Keratinocyte (primary cell): ENCODE data around the gene DLL3. TPM values are rescaled to one million over a fixed set of nuclear protein-coding genes. Genes with fewer than 3 reads are reported as not detected.

Source experiments
- DNase-seq: peaks from one replicate; pipeline ENCODE4 v3.0.0-alpha.2; 2011; ENCODE audit warnings: low read depth, missing footprints, low spot score
- FAIRE-seq: peaks from 2 replicates; lab custom pipeline; 2011; peaks lifted over from hg19 to GRCh38; lab: Jason Lieb, UNC
- H2AFZ ChIP-seq: 2 replicates; pipeline ENCODE4 v1.6.0; 2012; ENCODE audit warnings: low read length, control low read depth, inconsistent platforms; ENCODE audit not compliant: control insufficient read depth
- H3K27ac ChIP-seq: 2 replicates; pipeline ENCODE4 v1.5.1; 2011; ENCODE audit warnings: low read length; ENCODE audit not compliant: control insufficient read depth, insufficient read depth
- H3K27me3 ChIP-seq: 3 replicates; pipeline ENCODE4 v1.6.0; 2011; ENCODE audit warnings: low read length; ENCODE audit not compliant: control insufficient read depth, insufficient read depth; ENCODE audit errors: extremely low read depth
- H3K36me3 ChIP-seq, 2 experiments: 2 replicates in 1 of 2; 3 replicates in 1 of 2; pipeline ENCODE4 v1.5.1; 2011; ENCODE audit warnings: low read length in 2 of 2, mild to moderate bottlenecking in 1 of 2; ENCODE audit not compliant: control insufficient read depth in 2 of 2, insufficient read depth in 2 of 2; ENCODE audit errors: extremely low read depth in 1 of 2
- H3K4me1 ChIP-seq: 3 replicates; pipeline ENCODE4 v1.5.1; 2011; ENCODE audit warnings: low read length; ENCODE audit not compliant: control insufficient read depth, insufficient read depth; ENCODE audit errors: extremely low read depth
- H3K4me2 ChIP-seq: 3 replicates; pipeline ENCODE4 v1.6.0; 2011; ENCODE audit warnings: low read depth, low read length; ENCODE audit not compliant: control insufficient read depth, insufficient read depth; ENCODE audit errors: extremely low read depth
- H3K4me3 ChIP-seq, 3 experiments: fragments of 200-600 bp in 1 of 3; sonication (generic) in 1 of 3; 2 replicates in 2 of 3; 3 replicates in 1 of 3; pipeline ENCODE4 v1.5.1; 2011 to 2016; ENCODE audit warnings: low read length in 3 of 3, mild to moderate bottlenecking in 3 of 3, control low read depth in 2 of 3, inconsistent platforms in 1 of 3, low read depth in 1 of 3, mixed read lengths in 1 of 3, mixed run types in 1 of 3, moderate library complexity in 1 of 3; ENCODE audit not compliant: control insufficient read depth in 2 of 3, insufficient read depth in 2 of 3; ENCODE audit errors: extremely low read depth in 1 of 3
- H3K79me2 ChIP-seq: 2 replicates; pipeline ENCODE4 v1.6.0; 2012; ENCODE audit warnings: low read length; ENCODE audit not compliant: control insufficient read depth, insufficient read depth
- H3K9ac ChIP-seq: 3 replicates; pipeline ENCODE4 v1.6.0; 2011; ENCODE audit warnings: low read length; ENCODE audit not compliant: control insufficient read depth, insufficient read depth; ENCODE audit errors: extremely low read depth
- H3K9me1 ChIP-seq: 3 replicates; pipeline ENCODE4 v1.6.0; 2011; ENCODE audit warnings: low read length; ENCODE audit not compliant: control insufficient read depth, insufficient read depth; ENCODE audit errors: extremely low read depth
- H3K9me3 ChIP-seq: 2 replicates; pipeline ENCODE4 v1.5.1; 2012; ENCODE audit warnings: low read depth, low read length; ENCODE audit not compliant: control insufficient read depth
- H4K20me1 ChIP-seq: 3 replicates; pipeline ENCODE4 v1.6.0; 2011; ENCODE audit warnings: low read length; ENCODE audit not compliant: control insufficient read depth, insufficient read depth; ENCODE audit errors: extremely low read depth
- EZH2 ChIP-seq: IDR thresholded peaks from one replicate; pipeline ENCODE4 v1.6.1; 2012; ENCODE audit warnings: inconsistent platforms, mild to moderate bottlenecking, low read length, moderate library complexity
- dilution Hi-C: fragments of 300-500 bp; cut with MboI; formaldehyde crosslinking; loops from one replicate; pipeline ENCODE4 v1.7.0; 2020; ENCODE audit warnings: low sequenced_read_pairs; ENCODE audit not compliant: extremely low pct_ligation_motif_present
- polyA plus RNA-seq, 5 experiments: library from polyadenylated mRNA; depleted of rRNA in 3 of 5; stranded (reverse) in 3 of 5; stranded (forward) in 1 of 5; unstranded in 1 of 5; fragments of >200 nt; gene quantifications; 1 replicate in 1 of 5; 2 replicates in 3 of 5; 3 replicates in 1 of 5; pipeline versions ENCODE4 v1.2.1 to v1.2.3, GENCODE V29; 2011 to 2012; ENCODE audit warnings: missing spikeins in 2 of 5, low read depth in 1 of 5, low replicate concordance in 1 of 5
- TF ChIP-seq, protein P1 (sequence below), 3 experiments: IDR thresholded peaks in 1 of 3; conservative IDR thresholded peaks in 1 of 3; optimal IDR thresholded peaks in 1 of 3; 2 replicates in 2 of 3; 3 replicates in 1 of 3; pipeline versions ENCODE3 to v1.5.1; 2011; ENCODE audit warnings: low read length in 3 of 3, mild to moderate bottlenecking in 3 of 3, moderate library complexity in 2 of 3, control low read depth in 1 of 3, inconsistent platforms in 1 of 3; ENCODE audit not compliant: insufficient read depth in 2 of 3; ENCODE audit errors: extremely low read depth in 1 of 3

DLL3 gene
- polyA plus RNA-seq, 1 donor (not counting 4 experiments of a cell fraction or from before 2014, with no cell fraction given), result 0.89 TPM

DNA sequence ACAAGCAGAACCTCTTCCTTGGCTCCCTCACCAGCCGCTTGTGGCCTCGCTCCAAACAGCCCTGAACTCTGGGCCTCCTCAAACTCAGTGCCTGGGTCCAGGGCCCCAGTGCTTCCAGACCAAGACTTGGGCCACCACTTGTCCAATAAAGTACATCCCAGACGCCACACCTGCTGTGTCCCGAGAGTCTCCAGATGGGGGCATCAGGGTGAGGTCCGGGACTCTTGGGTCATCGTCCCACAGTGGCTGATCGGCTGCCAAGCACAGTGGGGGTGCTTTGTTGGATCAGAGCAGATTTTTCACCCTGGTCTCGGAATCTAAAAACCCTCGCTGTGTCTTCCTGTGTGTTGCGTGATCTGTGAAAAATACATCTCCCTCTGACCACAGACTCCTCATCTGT, 9.0 kb upstream of the DLL3 start:
- H4K20me1 ChIP-seq, result peaks cover 3% of the 10 kb centered on the region
- no peaks in the 10 kb centered on the region for H3K9me3 ChIP-seq
- peaks cover 5% of the 10 kb centered on the region for H3K4me1 ChIP-seq
- no peak for DNase-seq
- H2AFZ ChIP-seq, result no peak overlapping the region
- dilution Hi-C loops, result no loop called here
- no peaks in the 10 kb centered on the region for H3K9me1 ChIP-seq
- no peak overlapping the region for H3K27ac ChIP-seq
- TF ChIP-seq EZH2, result no peak
- TF ChIP-seq, protein P1, sequence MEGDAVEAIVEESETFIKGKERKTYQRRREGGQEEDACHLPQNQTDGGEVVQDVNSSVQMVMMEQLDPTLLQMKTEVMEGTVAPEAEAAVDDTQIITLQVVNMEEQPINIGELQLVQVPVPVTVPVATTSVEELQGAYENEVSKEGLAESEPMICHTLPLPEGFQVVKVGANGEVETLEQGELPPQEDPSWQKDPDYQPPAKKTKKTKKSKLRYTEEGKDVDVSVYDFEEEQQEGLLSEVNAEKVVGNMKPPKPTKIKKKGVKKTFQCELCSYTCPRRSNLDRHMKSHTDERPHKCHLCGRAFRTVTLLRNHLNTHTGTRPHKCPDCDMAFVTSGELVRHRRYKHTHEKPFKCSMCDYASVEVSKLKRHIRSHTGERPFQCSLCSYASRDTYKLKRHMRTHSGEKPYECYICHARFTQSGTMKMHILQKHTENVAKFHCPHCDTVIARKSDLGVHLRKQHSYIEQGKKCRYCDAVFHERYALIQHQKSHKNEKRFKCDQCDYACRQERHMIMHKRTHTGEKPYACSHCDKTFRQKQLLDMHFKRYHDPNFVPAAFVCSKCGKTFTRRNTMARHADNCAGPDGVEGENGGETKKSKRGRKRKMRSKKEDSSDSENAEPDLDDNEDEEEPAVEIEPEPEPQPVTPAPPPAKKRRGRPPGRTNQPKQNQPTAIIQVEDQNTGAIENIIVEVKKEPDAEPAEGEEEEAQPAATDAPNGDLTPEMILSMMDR (optimal IDR thresholded peaks at IDR 0.05 in 1 of 3, IDR thresholded peaks at IDR 0.05 in 1 of 3, conservative IDR thresholded peaks at IDR 0.05 in 1 of 3; ENCODE audit: extremely low read depth in 1 of 3, insufficient read depth in 2 of 3, low read length in 3 of 3), result no peak
- H3K36me3 ChIP-seq, result peaks cover 33 to 48% of the 10 kb centered on the region in 2 experiments
- H3K4me2 ChIP-seq, result no peak overlapping the region
- H3K9ac ChIP-seq, result no peak overlapping the region
- H3K79me2 ChIP-seq, result peaks cover 10% of the 10 kb centered on the region
- no peaks in the 10 kb centered on the region for H3K27me3 ChIP-seq
- no peak overlapping the region for H3K4me3 ChIP-seq
- FAIRE-seq, result no peak

DNA sequence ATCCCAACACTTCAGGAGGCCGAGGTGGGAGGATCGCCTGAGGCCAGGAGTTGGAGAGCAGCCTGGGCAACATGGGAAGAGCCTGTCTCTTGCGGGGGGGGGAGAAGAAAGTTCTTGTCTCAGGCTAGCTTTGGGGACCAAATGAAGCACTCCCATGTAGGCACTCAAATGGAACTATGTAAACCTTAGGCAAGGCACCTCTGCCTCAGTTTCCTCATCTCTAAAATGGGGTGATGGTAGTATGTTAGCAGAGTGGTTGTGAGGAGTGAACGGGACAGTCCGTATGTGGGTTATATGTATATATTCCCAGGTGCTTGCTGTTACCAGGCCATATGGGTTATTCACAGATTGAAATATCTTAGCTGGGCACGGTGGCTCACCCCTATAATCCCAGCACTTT, 6.5 kb upstream of the DLL3 start:
- Histone ChIP-seq H3K9me3 (no peaks in the 10 kb centered on the region), H3K4me3 (no peak overlapping the region), H3K36me3 (peaks cover 19 to 29% of the 10 kb centered on the region in 2 experiments), H3K9ac (no peak overlapping the region), H3K4me1 (peaks cover 5% of the 10 kb centered on the region), H4K20me1 (no peaks in the 10 kb centered on the region), H3K4me2 (no peak overlapping the region), H3K27ac (no peak overlapping the region), H3K9me1 (no peaks in the 10 kb centered on the region), H3K27me3 (peaks cover under 1% of the 10 kb centered on the region), H3K79me2 (no peaks in the 10 kb centered on the region), H2AFZ (no peak overlapping the region)
- no peak for DNase-seq
- TF ChIP-seq EZH2, result no peak
- TF ChIP-seq, protein P1 (optimal IDR thresholded peaks at IDR 0.05 in 1 of 3, IDR thresholded peaks at IDR 0.05 in 1 of 3, conservative IDR thresholded peaks at IDR 0.05 in 1 of 3; ENCODE audit: extremely low read depth in 1 of 3, insufficient read depth in 2 of 3, low read length in 3 of 3), result no peak
- no peak for FAIRE-seq
- dilution Hi-C loops, result no loop called here
